Motor neuron (in vitro differentiated cells): Measurements from ENCODE around the gene KRTAP5-2. TPM values are rescaled to one million over a fixed set of nuclear protein-coding genes. Genes with fewer than 3 reads are reported as not detected.
"Not testable (repeated sequence)": the region's sequence is repeated elsewhere in the genome, so short reads cannot be mapped to it uniquely, and the experiment has no call there.

Source experiments
- ATAC-seq, 8 experiments: fragments of 200-7000 bp; cut with Tn5 transposase; replicated peaks in 6 of 8; 2 replicates each; pipeline ENCODE4 v1.8.0; 2021; ENCODE audit warnings: mild to moderate bottlenecking in 8 of 8, moderate library complexity in 8 of 8
- H3K27ac ChIP-seq, 2 donors: fragments of 250-450 bp; sonication (Bioruptor Pico); 2 replicates each; pipeline ENCODE4 v1.9.0; 2021; ENCODE audit warnings: antibody characterized with exemption in 2 of 2, mild to moderate bottlenecking in 2 of 2, moderate library complexity in 1 of 2
- H3K4me1 ChIP-seq, 2 donors: fragments of 250-450 bp; sonication (Bioruptor Pico); replicated peaks in 1 of 2; 2 replicates each; pipeline ENCODE4 v1.6.1; 2021; ENCODE audit warnings: antibody characterized with exemption in 2 of 2, mild to moderate bottlenecking in 2 of 2, moderate library complexity in 1 of 2
- H3K4me3 ChIP-seq, 5 donors: fragments of 250-450 bp; sonication (Bioruptor Pico); 2 replicates each; pipeline ENCODE4 v1.9.0; 2021; ENCODE audit warnings: antibody characterized with exemption in 5 of 5, mild to moderate bottlenecking in 5 of 5, moderate library complexity in 4 of 5
- whole genome bisulfite sequencing, 10 experiments: fragments of 450-650 bp; shearing (Covaris generic); methylation state at CpG; one replicate each; pipeline ENCODE4 v1.0.0; 2022; 5-methylcytosine and 5-hydroxymethylcytosine counted together
- in situ Hi-C, 9 experiments: fragments of 400-800 bp; cut with MboI; loops; one replicate each; pipeline ENCODE4 v1.15.0; 2021; ENCODE audit warnings: low sequenced_read_pairs in 9 of 9, low pct_unique_long_range_greater_than_20kb in 2 of 9; ENCODE audit not compliant: unreplicated experiment in 9 of 9
- total RNA-seq, 8 experiments: library from RNA; unstranded; fragments of 300-600 nt; gene quantifications; 2 replicates each; pipeline versions ENCODE4 v1.2.3 to v1.2.4, GENCODE V29; 2022

Gene KRTAP5-2
- 1 to 10 TPM in 4 of 8 experiments, under 1 TPM in 3, not detected in 1; 0.54 to 5.2 (median 2.5) TPM for total RNA-seq

- no peak within 1 kb of the TSS for H3K4me3 ChIP-seq
- ATAC-seq, result no peak
- no CpG with 5 or more reads among the region's 4 CpGs for WGBS, 10 experiments
These were observed at the start of gene KRTAP5-2 for GRCh38 chr11:1597994-1598380. Gene KRTAP5-2, minus strand, starts transcription at chr11:1598294. Its CDS starts 44 bp downstream, at chr11:1598250.

GRCh38 chr11:1646540-1646939 is 48.4 kb upstream of the KRTAP5-2 start:
- in situ Hi-C loops, result loop anchor here in 1 of 9 experiments (25.0 kb wide), 1 partner anchor 516 kb away; the partner anchor contains the start of genes INS and TH
- not testable (repeated sequence) for H3K4me3 ChIP-seq, ATAC-seq, H3K27ac ChIP-seq
- H3K4me1 ChIP-seq, result peaks cover 14 to 15% of the 10 kb centered on the region in 2 donors
- WGBS, 10 experiments, result 17 to 96% (median 79%) methylated on average over 1 to 7 of the region's 10 CpGs; no CpG with 5 or more reads in 1 of the 10 experiments

More at GRCh38 chr11:1597994-1598380, at the start of gene KRTAP5-2:
- Histone ChIP-seq H3K27ac (no peak within 1 kb of the TSS), H3K4me1 (peaks cover 0 to 4% of the 10 kb centered on the region in 2 donors)
- in situ Hi-C loops, result no loop called here

GRCh38 chr11:1645357-1645821 is 47.3 kb upstream of the KRTAP5-2 start:
- in situ Hi-C loops, result loop anchor here in 1 of 9 experiments (25.0 kb wide), 1 partner anchor 517 kb away; the partner anchor contains the start of genes INS and TH
- ATAC-seq, result no peak
- Histone ChIP-seq H3K27ac (no peak overlapping the region), H3K4me3 (no peak overlapping the region), H3K4me1 (peaks cover 14 to 15% of the 10 kb centered on the region in 2 donors)
- WGBS, 10 experiments, result 21 to 100% (median 71%) methylated on average over 1 to 7 of the region's 12 CpGs; no CpG with 5 or more reads in 4 of the 10 experiments

- WGBS, 10 experiments, result 14 to 71% (median 36%) methylated on average over 1 to 4 of the region's 20 CpGs; no CpG with 5 or more reads in 4 of the 10 experiments
- in situ Hi-C loops, result loop anchor here in 1 of 9 experiments (25.0 kb wide), 1 partner anchor 518 kb away; the partner anchor contains the start of genes INS and TH
These were observed 46.7 kb upstream of the KRTAP5-2 start for GRCh38 chr11:1644601-1645356.

GRCh38 chr11:1643146-1643690 is 45.1 kb upstream of the KRTAP5-2 start:
- Histone ChIP-seq H3K27ac (no peak overlapping the region), H3K4me3 (no peak overlapping the region), H3K4me1 (peaks cover 4% of the 10 kb centered on the region in 2 donors)
- in situ Hi-C loops, result loop anchor here in 1 of 9 experiments (25.0 kb wide), 1 partner anchor 519 kb away; the partner anchor contains the start of genes INS and TH
- 77 to 82% (median 80%) methylated on average over 2 to 6 of the region's 20 CpGs; no CpG with 5 or more reads in 7 of the 10 experiments for WGBS, 10 experiments
- no peak for ATAC-seq

More at GRCh38 chr11:1644601-1645356, 46.7 kb upstream of the KRTAP5-2 start:
- Histone ChIP-seq H3K27ac (no peak overlapping the region), H3K4me3 (no peak overlapping the region), H3K4me1 (peaks cover 14 to 15% of the 10 kb centered on the region in 2 donors)
- no peak for ATAC-seq

GRCh38 chr11:1642288-1643145 is 44.4 kb upstream of the KRTAP5-2 start:
- WGBS, 10 experiments, result 10 to 83% (median 60%) methylated on average over 1 to 2 of the region's 29 CpGs; no CpG with 5 or more reads in 7 of the 10 experiments
- in situ Hi-C loops, result loop anchor here in 1 of 9 experiments (25.0 kb wide), 1 partner anchor 520 kb away; the partner anchor contains the start of genes INS and TH
- peak in 1 of 8 experiments; percentile 14 for ATAC-seq
- Histone ChIP-seq H3K27ac (no peak overlapping the region), H3K4me1 (no peaks in the 10 kb centered on the region), H3K4me3 (no peak overlapping the region)

- Histone ChIP-seq H3K4me3 (no peak overlapping the region), H3K27ac (no peak overlapping the region), H3K4me1 (no peaks in the 10 kb centered on the region)
- no peak for ATAC-seq
- 0 to 83% (median 71%) methylated on average over 1 to 10 of the region's 15 CpGs; no CpG with 5 or more reads in 3 of the 10 experiments for WGBS, 10 experiments
- in situ Hi-C loops, result loop anchor here in 1 of 9 experiments (25.0 kb wide), 1 partner anchor 521 kb away; the partner anchor contains the start of genes INS and TH
These were observed 43.0 kb upstream of the KRTAP5-2 start for GRCh38 chr11:1641096-1641495.

- in situ Hi-C loops, result loop anchor here in 1 of 9 experiments (25.0 kb wide), 1 partner anchor 522 kb away; the partner anchor contains the start of genes INS and TH
These were observed 42.2 kb upstream of the KRTAP5-2 start for GRCh38 chr11:1640076-1640946.

GRCh38 chr11:1639666-1640065 is 41.6 kb upstream of the KRTAP5-2 start:
- 14 to 100% (median 78%) methylated on average over 1 to 15 of the region's 15 CpGs; no CpG with 5 or more reads in 2 of the 10 experiments for WGBS, 10 experiments
- Histone ChIP-seq H3K4me3 (no peak overlapping the region), H3K27ac (no peak overlapping the region), H3K4me1 (no peaks in the 10 kb centered on the region)
- in situ Hi-C loops, result loop anchor here in 1 of 9 experiments (25.0 kb wide), 1 partner anchor 523 kb away; the partner anchor contains the start of genes INS and TH
- ATAC-seq, result no peak

More at GRCh38 chr11:1640076-1640946, 42.2 kb upstream of the KRTAP5-2 start:
- ATAC-seq, result peak; percentile 38 to 85 (median 54)
- 0 to 35% (median 20%) methylated on average over 2 to 19 of the region's 32 CpGs; no CpG with 5 or more reads in 6 of the 10 experiments for WGBS, 10 experiments
- Histone ChIP-seq H3K27ac (no peak overlapping the region), H3K4me1 (no peaks in the 10 kb centered on the region), H3K4me3 (no peak overlapping the region)

- no peak overlapping the region for H3K27ac ChIP-seq
These were observed 41.1 kb upstream of the KRTAP5-2 start for GRCh38 chr11:1639102-1639620.

GRCh38 chr11:1638344-1638743 is 40.2 kb upstream of the KRTAP5-2 start:
- no peak overlapping the region for H3K27ac ChIP-seq
- H3K4me1 ChIP-seq, result no peaks in the 10 kb centered on the region
- ATAC-seq, result no peak
- in situ Hi-C loops, result loop anchor here in 1 of 9 experiments (25.0 kb wide), 1 partner anchor 524 kb away; the partner anchor contains the start of genes INS and TH
- 0 to 80% (median 48%) methylated on average over 2 to 8 of the region's 8 CpGs; no CpG with 5 or more reads in 3 of the 10 experiments for WGBS, 10 experiments
- H3K4me3 ChIP-seq, result no peak overlapping the region

More at GRCh38 chr11:1639102-1639620, 41.1 kb upstream of the KRTAP5-2 start:
- WGBS, 10 experiments, result 34 to 94% (median 70%) methylated on average over 1 to 9 of the region's 18 CpGs; no CpG with 5 or more reads in 1 of the 10 experiments
- in situ Hi-C loops, result loop anchor here in 1 of 9 experiments (25.0 kb wide), 1 partner anchor 523 kb away; the partner anchor contains the start of genes INS and TH
- peak in 3 of 8 experiments; percentile 24 to 33 (median 28) for ATAC-seq
- no peak overlapping the region for H3K4me3 ChIP-seq
- H3K4me1 ChIP-seq, result no peaks in the 10 kb centered on the region
